Rectal smooth muscle tissue (tissue), 1 donor: ENCODE results near the gene ESM1.
"Not testable (repeated sequence)": the region's sequence is repeated elsewhere in the genome, so short reads cannot be mapped to it uniquely, and the experiment has no call there.

Experiments
- H3K27ac ChIP-seq: one replicate; pipeline ENCODE4 v1.7.0; 2013; ENCODE audit warnings: low read depth, low read length, inconsistent platforms
- H3K27me3 ChIP-seq: one replicate; pipeline ENCODE4 v1.7.0; 2013; ENCODE audit warnings: low read length; ENCODE audit not compliant: control insufficient read depth, insufficient read depth
- H3K36me3 ChIP-seq: one replicate; pipeline ENCODE4 v1.7.0; 2013; ENCODE audit warnings: low read length; ENCODE audit not compliant: control insufficient read depth, insufficient read depth
- H3K4me1 ChIP-seq: one replicate; pipeline ENCODE4 v1.7.0; 2013; ENCODE audit warnings: low read length; ENCODE audit not compliant: control insufficient read depth, insufficient read depth
- H3K4me3 ChIP-seq: one replicate; pipeline ENCODE4 v1.7.0; 2013; ENCODE audit warnings: low read length
- H3K9ac ChIP-seq: one replicate; pipeline ENCODE4 v1.7.0; 2013; ENCODE audit warnings: low read length

The ESM1 gene

DNA sequence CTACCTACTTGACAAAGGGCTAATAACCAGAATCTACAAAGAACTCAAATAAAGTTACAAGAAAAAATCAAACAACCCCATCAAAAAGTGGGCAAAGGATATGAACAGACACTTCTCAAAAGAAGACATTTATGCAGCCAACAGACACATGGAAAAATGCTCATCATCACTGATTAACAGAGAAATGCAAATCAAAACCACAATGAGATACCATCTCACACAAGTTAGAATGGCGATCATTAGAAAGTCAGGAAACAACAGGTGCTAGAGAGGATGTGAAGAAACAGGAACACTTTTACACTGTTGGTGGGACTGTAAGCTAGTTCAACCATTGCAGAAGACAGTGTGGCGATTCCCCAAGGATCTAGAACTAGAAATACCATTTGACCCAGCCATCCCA lies 16.8 kb upstream of the ESM1 start:
- not testable (repeated sequence) for H3K36me3 ChIP-seq, H3K4me3 ChIP-seq, H3K4me1 ChIP-seq, H3K9ac ChIP-seq, H3K27ac ChIP-seq, H3K27me3 ChIP-seq

DNA sequence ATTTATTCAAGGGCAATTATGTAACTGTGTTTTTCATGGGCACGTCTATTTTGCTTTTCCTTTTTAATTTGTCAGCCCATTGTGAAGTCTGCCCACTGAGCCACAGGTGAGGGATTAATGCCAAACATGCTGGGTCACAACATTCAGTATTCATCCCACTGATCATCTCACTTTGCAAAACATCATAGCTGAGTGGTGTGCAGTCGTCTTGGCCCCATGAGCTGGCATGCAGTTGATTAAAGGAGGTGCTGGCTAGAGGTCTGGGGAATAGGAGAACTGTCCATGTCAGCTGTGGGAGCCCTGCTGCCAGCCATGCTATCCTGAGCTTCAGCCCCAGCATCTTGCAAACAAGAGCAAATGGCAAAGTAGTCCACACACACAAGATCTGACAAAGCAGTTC lies 11.7 kb upstream of the ESM1 start:
- Histone ChIP-seq H3K27me3 (no peaks in the 10 kb centered on the region), H3K27ac (no peak overlapping the region), H3K36me3 (no peaks in the 10 kb centered on the region), H3K4me1 (no peaks in the 10 kb centered on the region), H3K9ac (no peak overlapping the region), H3K4me3 (no peak overlapping the region)

DNA sequence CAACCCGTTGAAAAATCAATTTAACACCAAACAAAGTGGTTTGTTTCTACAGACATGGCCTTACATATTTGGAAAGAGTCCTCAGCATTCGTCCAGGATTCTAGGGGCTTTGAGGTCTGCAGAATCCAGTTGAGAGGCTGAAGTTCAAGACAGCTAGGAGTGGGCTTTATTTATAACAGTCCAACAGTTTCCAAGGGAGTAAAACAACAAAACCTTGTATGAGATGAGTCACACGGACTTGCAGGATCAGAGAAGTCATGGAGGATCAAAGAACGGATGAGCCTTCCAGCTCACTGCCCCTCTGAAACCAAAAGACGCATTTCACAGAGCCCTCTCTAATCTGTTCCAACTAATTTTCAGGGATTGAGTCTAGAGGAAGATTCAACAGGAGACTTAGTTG lies 11.1 kb upstream of the ESM1 start:
- Histone ChIP-seq H3K4me3 (no peak overlapping the region), H3K27me3 (no peaks in the 10 kb centered on the region), H3K27ac (no peak overlapping the region), H3K9ac (no peak overlapping the region), H3K36me3 (no peaks in the 10 kb centered on the region), H3K4me1 (no peaks in the 10 kb centered on the region)

DNA sequence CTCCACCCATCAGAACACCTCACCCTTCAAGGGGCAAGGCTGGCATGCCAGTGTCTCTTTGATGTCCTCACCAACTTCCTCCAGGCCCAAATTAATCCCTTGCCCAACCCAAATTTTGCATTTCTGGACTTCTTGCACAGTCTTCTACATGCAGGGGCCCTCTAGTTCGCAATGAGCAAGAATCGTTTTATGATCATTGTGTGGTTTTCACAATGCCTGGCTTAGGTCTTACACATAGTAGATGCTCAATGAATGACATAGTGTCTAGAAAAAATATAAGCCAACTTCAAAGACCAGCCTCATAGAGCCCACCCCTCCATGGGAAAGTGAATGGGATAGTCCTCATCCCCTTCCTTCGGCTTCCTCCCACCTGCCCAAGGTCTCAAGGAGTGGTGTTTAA lies 9.8 kb upstream of the ESM1 start:
- Histone ChIP-seq H3K27ac (no peak overlapping the region), H3K27me3 (no peaks in the 10 kb centered on the region), H3K36me3 (no peaks in the 10 kb centered on the region), H3K9ac (no peak overlapping the region), H3K4me1 (no peaks in the 10 kb centered on the region), H3K4me3 (no peak overlapping the region)

DNA sequence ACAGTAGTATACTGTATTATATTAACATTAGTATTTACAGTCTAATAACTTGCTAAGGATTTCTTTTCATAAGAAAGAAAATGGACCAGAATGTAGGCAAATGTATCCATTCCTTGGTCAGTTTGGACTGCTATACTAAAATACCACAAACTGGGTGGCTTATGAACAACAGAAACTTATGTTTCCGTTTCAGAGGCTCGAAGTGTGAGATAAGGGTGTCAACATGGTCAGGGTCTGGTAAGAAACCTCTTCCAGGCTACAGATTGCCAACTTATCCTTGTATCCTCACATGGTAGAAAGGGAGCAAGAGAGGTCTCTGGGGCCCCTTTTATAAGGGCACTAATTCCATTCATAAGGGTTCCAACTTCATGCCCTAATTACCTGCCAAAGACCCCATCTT lies 9.2 kb upstream of the ESM1 start:
- Histone ChIP-seq H3K36me3 (no peaks in the 10 kb centered on the region), H3K9ac (no peak overlapping the region), H3K4me1 (no peaks in the 10 kb centered on the region), H3K27me3 (no peaks in the 10 kb centered on the region), H3K4me3 (no peak overlapping the region), H3K27ac (no peak overlapping the region)

DNA sequence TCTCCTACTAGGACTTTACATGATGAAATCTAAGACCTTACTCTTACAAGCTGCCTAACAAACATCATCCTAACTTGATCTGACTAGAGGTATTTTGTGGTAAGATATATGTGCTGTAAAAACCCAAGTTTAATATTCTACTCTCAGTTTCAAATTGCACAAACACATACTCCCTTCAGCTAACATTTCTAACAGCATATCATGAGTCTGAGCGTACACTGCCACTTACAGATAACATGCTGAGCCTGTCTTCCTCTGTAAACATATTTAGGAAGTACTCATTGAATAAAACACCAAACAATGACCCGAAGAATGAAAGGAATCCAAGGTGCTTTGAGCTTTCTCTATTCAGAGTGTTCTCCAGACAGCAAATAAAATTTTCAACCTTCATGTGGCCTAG lies 7.9 kb upstream of the ESM1 start:
- Histone ChIP-seq H3K4me3 (no peak overlapping the region), H3K9ac (no peak overlapping the region), H3K36me3 (no peaks in the 10 kb centered on the region), H3K4me1 (no peaks in the 10 kb centered on the region), H3K27me3 (no peaks in the 10 kb centered on the region), H3K27ac (no peak overlapping the region)

DNA sequence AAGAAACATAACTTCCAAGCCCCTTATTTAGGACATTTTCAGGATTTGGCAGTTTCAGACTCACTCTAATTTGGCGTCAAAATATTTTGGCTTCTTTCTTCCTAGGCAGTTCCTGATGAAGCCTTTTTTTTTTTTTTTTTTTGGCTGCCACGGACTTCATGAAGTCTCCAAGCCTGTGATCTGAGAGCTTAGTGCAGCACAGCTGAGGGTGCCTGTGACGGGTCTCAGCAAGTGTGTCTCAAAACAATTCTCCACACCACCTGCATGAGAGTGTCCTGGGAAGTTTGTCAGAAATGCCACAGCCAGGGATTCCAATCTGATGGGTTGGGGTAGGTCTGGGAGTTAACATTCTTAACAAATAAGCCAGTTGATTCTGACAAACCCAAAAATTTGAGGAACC lies 6.0 kb upstream of the ESM1 start:
- Histone ChIP-seq H3K4me3 (no peak overlapping the region), H3K9ac (no peak overlapping the region)

DNA sequence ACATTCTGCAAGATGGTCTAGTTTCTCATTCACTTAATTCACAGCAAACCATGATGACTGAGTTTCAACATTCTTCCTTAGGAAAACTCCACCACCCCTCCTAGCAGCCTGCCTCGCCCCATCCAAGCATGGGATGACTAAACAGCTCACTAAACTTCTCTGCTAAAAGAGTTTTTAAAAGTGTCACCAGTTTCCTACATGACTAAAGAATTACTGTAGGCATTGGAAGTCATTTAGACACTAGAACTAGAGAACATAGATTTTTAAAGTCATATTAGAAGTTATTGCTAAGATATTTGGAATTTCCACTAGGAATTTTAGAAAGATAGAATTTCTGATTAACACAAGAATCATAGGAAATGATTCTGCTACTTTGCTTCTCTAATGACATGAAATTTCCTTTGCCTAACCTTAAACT lies 5.5 kb upstream of the ESM1 start:
- no peaks in the 10 kb centered on the region for H3K36me3 ChIP-seq
- H3K4me3 ChIP-seq, result no peak overlapping the region
- H3K27me3 ChIP-seq, result no peaks in the 10 kb centered on the region
- H3K9ac ChIP-seq, result no peak overlapping the region
- H3K27ac ChIP-seq, result no peak overlapping the region
- H3K4me1 ChIP-seq, result no peaks in the 10 kb centered on the region

More for the DNA sequence above, 6.0 kb upstream of the ESM1 start:
- H3K36me3 ChIP-seq, result no peaks in the 10 kb centered on the region
- no peaks in the 10 kb centered on the region for H3K27me3 ChIP-seq
- no peaks in the 10 kb centered on the region for H3K4me1 ChIP-seq
- no peak overlapping the region for H3K27ac ChIP-seq

DNA sequence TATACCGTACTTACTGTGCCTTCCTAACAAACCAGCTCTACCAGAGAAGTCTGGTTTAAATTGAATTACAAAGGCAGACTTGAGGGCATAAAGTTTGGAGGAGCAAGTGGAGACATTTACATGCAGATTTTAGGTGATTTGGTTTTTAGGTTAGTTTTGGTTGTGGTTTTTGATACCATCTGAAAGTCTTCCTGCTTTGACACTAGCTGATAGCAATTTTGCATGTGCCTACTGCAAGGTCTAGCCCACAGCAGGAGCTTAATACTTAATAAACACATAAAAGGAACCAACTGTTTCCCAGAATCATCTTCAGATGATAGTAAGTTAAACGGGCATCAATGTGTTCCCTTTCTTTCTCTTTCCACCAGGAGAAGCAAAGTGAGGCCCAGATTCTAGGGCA lies 3.4 kb upstream of the ESM1 start:
- H3K4me1 ChIP-seq, result no peaks in the 10 kb centered on the region
- H3K9ac ChIP-seq, result no peak overlapping the region
- no peaks in the 10 kb centered on the region for H3K36me3 ChIP-seq
- H3K27ac ChIP-seq, result no peak overlapping the region
- H3K27me3 ChIP-seq, result no peaks in the 10 kb centered on the region
- no peak overlapping the region for H3K4me3 ChIP-seq

DNA sequence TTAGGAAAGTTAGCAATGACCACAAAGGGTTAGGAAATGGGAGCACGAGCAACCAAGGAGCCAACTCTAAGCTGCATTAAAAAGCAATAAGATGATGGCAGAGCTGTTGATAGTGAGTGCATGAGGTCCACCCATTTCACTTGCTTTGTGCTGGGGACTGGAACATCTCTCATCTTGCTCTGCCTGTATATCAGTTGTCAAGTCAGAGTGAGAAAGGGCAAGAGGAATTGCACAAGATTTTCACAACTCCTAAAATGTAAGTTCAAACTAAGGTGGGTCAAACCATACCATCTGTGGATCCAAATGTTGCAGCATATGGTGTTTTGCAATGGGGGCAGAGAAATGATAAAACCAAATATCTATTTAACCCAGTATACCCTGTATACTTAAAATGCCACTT lies 2.8 kb upstream of the ESM1 start:
- no peaks in the 10 kb centered on the region for H3K4me1 ChIP-seq
- H3K27me3 ChIP-seq, result no peaks in the 10 kb centered on the region
- no peak overlapping the region for H3K9ac ChIP-seq
- no peak overlapping the region for H3K4me3 ChIP-seq
- H3K36me3 ChIP-seq, result no peaks in the 10 kb centered on the region
- no peak overlapping the region for H3K27ac ChIP-seq

DNA sequence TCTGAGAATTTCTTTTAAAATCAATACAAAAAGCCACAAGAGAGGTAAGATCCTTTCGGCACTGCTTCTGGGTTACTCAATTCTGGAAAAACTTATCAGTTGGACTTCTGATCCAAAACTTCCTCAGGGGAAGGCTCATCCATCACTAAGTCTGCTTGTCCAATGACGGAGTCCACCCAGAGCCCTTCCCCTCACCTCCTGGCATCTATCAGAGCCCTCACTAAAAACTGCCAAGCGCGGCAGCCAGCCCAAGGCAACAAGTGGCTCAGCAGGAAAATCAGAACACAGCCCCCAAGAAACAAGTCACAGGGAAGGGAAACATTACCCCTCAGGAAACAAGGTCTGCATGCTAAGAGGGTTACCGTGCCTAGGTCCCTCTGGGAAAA lies 869 bp upstream of the ESM1 start:
- Histone ChIP-seq H3K36me3 (no peaks in the 10 kb centered on the region), H3K4me1 (no peaks in the 10 kb centered on the region), H3K27me3 (no peaks in the 10 kb centered on the region), H3K27ac (no peak overlapping the region), H3K4me3 (no peak overlapping the region), H3K9ac (no peak overlapping the region)

DNA sequence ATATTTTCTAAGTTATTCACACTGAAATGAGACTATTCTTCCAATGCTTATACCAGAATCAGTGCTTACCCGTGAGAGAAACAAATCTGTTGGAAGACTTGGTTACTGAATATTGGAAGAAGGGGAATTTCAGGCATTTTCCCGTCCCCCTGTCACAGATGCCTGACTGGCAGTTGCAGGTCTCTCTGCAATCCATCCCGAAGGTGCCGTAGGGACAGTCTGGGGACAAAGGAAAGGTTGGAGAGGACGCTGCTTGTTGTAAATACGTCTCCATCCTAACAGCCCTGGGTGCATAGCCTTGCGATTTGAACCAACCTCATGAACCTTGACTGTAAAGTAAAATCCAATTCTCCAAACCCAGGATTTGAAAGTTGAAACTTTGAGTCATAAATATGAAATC lies 3.5 kb downstream of the ESM1 start:
- H3K27ac ChIP-seq, result no peak overlapping the region
- H3K4me1 ChIP-seq, result no peaks in the 10 kb centered on the region
- H3K9ac ChIP-seq, result no peak overlapping the region
- no peaks in the 10 kb centered on the region for H3K36me3 ChIP-seq
- H3K27me3 ChIP-seq, result no peaks in the 10 kb centered on the region
- H3K4me3 ChIP-seq, result no peak overlapping the region

DNA sequence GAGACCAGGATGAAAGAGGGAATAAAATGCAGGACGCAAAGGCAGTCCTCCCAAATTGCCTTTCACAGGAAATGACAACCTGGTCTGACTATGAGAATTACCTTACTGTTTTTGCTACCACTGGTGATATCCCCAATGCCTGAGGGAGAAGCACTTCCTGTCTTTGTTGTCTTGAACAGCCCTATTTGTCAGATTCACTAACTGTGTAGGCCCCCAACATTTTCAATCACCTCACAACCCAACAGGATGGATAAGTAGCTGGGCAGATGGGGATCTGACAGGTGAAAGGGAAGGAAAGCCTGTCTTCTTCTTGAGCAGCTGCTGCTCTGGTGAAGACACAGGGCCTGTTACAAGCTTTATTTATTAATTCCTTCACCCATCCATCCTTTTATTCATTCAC lies 9.7 kb downstream of the ESM1 start:
- H3K36me3 ChIP-seq, result no peaks in the 10 kb centered on the region
- H3K4me3 ChIP-seq, result no peak overlapping the region
- H3K9ac ChIP-seq, result no peak overlapping the region
- H3K27me3 ChIP-seq, result no peaks in the 10 kb centered on the region
- H3K4me1 ChIP-seq, result no peaks in the 10 kb centered on the region
- H3K27ac ChIP-seq, result no peak overlapping the region
